GM23338 (cell line): ENCODE measurements around the gene THADA.

Experiments used
- CREB1 ChIP-seq: fragments of 250-450 bp; sonication (Bioruptor Pico); IDR thresholded peaks from 2 replicates; pipeline ENCODE4 v1.5.0; 2020; ENCODE audit warnings: low read depth, mild to moderate bottlenecking, moderate library complexity
- EZH2 ChIP-seq: fragments of 200-600 bp; sonication (generic); IDR thresholded peaks from one replicate; pipeline ENCODE4 v1.8.0; 2017; ENCODE audit warnings: antibody characterized with exemption, mild to moderate bottlenecking, low read depth; ENCODE audit not compliant: unreplicated experiment
- POLR2AphosphoS5 ChIP-seq: IDR thresholded peaks from 2 replicates; pipeline ENCODE4 v1.6.1; 2016; ENCODE audit warnings: antibody characterized with exemption, low read depth
- ZNF114 ChIP-seq: fragments of 250-450 bp; sonication (Bioruptor Pico); IDR thresholded peaks from 2 replicates; pipeline ENCODE4 v1.5.0; 2020; ENCODE audit warnings: mild to moderate bottlenecking, moderate library complexity
- ZNF331 ChIP-seq: fragments of 250-450 bp; sonication (Bioruptor Pico); IDR thresholded peaks from 2 replicates; pipeline ENCODE4 v1.5.0; 2020; ENCODE audit warnings: low read depth, mild to moderate bottlenecking, moderate library complexity
- TF ChIP-seq, protein P1 (sequence below), 2 experiments: fragments of 200-600 bp in 1 of 2; sonication (generic) in 1 of 2; conservative IDR thresholded peaks; 2 replicates each; pipeline versions ENCODE4 v1.5.1 to v1.6.1; 2016 to 2017; ENCODE audit warnings: antibody characterized with exemption in 2 of 2, low read depth in 2 of 2, mild to moderate bottlenecking in 2 of 2, moderate library complexity in 1 of 2

DNA sequence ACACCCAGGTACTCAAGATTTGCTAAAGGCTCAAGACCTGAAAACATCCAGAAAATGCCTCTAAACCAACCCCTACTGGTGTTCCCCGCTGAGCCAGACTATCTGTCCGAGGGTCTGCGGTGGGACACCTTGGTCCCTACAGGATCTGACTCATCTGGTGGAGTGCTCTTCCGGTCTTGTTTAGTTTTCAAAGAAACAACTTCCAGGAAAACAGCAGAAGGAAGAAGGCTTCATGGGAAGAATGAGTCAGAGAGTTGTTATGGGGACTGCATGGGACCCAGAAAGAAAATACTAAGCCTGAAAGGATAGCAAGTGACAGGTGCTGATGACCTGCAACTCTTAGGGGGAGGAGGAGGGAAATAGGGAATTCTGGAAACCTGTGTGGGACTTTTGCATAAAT, 410.7 kb downstream of the THADA start:
- TF ChIP-seq, protein P1, sequence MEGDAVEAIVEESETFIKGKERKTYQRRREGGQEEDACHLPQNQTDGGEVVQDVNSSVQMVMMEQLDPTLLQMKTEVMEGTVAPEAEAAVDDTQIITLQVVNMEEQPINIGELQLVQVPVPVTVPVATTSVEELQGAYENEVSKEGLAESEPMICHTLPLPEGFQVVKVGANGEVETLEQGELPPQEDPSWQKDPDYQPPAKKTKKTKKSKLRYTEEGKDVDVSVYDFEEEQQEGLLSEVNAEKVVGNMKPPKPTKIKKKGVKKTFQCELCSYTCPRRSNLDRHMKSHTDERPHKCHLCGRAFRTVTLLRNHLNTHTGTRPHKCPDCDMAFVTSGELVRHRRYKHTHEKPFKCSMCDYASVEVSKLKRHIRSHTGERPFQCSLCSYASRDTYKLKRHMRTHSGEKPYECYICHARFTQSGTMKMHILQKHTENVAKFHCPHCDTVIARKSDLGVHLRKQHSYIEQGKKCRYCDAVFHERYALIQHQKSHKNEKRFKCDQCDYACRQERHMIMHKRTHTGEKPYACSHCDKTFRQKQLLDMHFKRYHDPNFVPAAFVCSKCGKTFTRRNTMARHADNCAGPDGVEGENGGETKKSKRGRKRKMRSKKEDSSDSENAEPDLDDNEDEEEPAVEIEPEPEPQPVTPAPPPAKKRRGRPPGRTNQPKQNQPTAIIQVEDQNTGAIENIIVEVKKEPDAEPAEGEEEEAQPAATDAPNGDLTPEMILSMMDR (conservative IDR thresholded peaks at IDR 0.05; ENCODE audit: low read depth in 2 of 2): no peak
- no peak for TF ChIP-seq ZNF331 (CRISPR knock-in tag)
- TF ChIP-seq CREB1 (CRISPR knock-in tag): no peak
- TF ChIP-seq EZH2: no peak
- TF ChIP-seq ZNF114: no peak
- no peak for TF ChIP-seq POLR2AphosphoS5
